ENCODE results near the gene TMEM267. TPM values are rescaled to one million over a fixed set of nuclear protein-coding genes. Genes with fewer than 3 reads are reported as not detected.

The TMEM267 gene
- total and polyA plus RNA-seq, 2 of the 8 experiments (the other 6 are each of a cell fraction or from before 2014, with no cell fraction given), result 4.8 to 6.2 TPM

GRCh38 chr5:43409809-43410271 lies 73.8 kb downstream of the TMEM267 start:
- Histone ChIP-seq H3K9ac (replicated peaks in 1 of 4; ENCODE audit: extremely low read depth in 1 of 4, low read depth in 3 of 4, low read length in 3 of 4) (no peak overlapping the region), H2BK15ac (ENCODE audit: low read length) (no peak overlapping the region), H4K8ac (ENCODE audit: extremely low read depth, insufficient read depth, low read length) (no peak overlapping the region), H3K79me2 (ENCODE audit: control insufficient read depth in 1 of 2, insufficient read depth in 2 of 2, low read length in 2 of 2) (no peaks in the 10 kb centered on the region), H3K4me1 (replicated peaks in 1 of 4; ENCODE audit: control insufficient read depth in 3 of 4, insufficient read depth in 4 of 4, low read length in 3 of 4) (no peaks in the 10 kb centered on the region), H3K79me1 (ENCODE audit: low read depth, low read length) (no peaks in the 10 kb centered on the region), H2AK5ac (ENCODE audit: low read depth, low read length) (no peak overlapping the region), H4K91ac (replicated peaks; ENCODE audit: insufficient read length, low read length) (no peak overlapping the region), H2BK20ac (ENCODE audit: low read length) (no peak overlapping the region), H3K27me3 (replicated peaks in 1 of 4; ENCODE audit: control insufficient read depth in 3 of 4, extremely low read depth in 1 of 4, insufficient read depth in 3 of 4, low read length in 3 of 4) (no peaks in the 10 kb centered on the region), H3K56ac (replicated peaks; ENCODE audit: insufficient read length, low read depth, low read length) (no peak overlapping the region), H3K23me2 (ENCODE audit: low read depth, low read length) (no peaks in the 10 kb centered on the region), H3K4me2 (ENCODE audit: insufficient read depth in 1 of 2, low read depth in 2 of 2, low read length in 2 of 2) (no peak overlapping the region), H3K36me3 (ENCODE audit: control insufficient read depth in 2 of 4, insufficient read depth in 4 of 4, low read length in 3 of 4) (no peaks in the 10 kb centered on the region), H2BK120ac (replicated peaks; ENCODE audit: low read depth, low read length) (no peak overlapping the region), H3K9me3 (ENCODE audit: insufficient read depth in 2 of 2, low read depth in 1 of 2, low read length in 1 of 2) (no peaks in the 10 kb centered on the region), H4K20me1 (replicated peaks in 1 of 2; ENCODE audit: control insufficient read depth in 1 of 2, insufficient read depth in 2 of 2, low read length in 2 of 2) (no peaks in the 10 kb centered on the region), H2BK5ac (ENCODE audit: low read depth, low read length) (no peak overlapping the region), H2BK12ac (ENCODE audit: low read depth, low read length) (no peak overlapping the region), H2AFZ (ENCODE audit: low read length) (no peak overlapping the region), H3K23ac (ENCODE audit: insufficient read length) (no peak overlapping the region), H3K4ac (replicated peaks; ENCODE audit: insufficient read length, low read depth, low read length) (no peak overlapping the region), H3K18ac (ENCODE audit: extremely low read depth, low read length) (no peak overlapping the region), H3K27ac (ENCODE audit: low read depth, low read length) (no peak overlapping the region), H4K5ac (ENCODE audit: insufficient read length, low read depth, low read length) (no peak overlapping the region), H3K14ac (ENCODE audit: insufficient read length) (no peak overlapping the region), H3K4me3 (ENCODE audit: extremely low read depth in 1 of 4, insufficient read depth in 2 of 4, low read depth in 3 of 4, low read length in 4 of 4) (no peak overlapping the region)
- FAIRE-seq (no peak), DNase-seq (ENCODE audit: low read depth in 1 of 2, low spot score in 2 of 2) (no peak)
- POLR2A ChIA-PET (ENCODE audit: partially characterized antibody), result no interaction called here
- WGBS, 2 experiments (ENCODE audit: extremely low coverage in 1 of 2, insufficient coverage in 1 of 2, insufficient read length in 1 of 2, insufficient replicate concordance in 2 of 2, low coverage in 1 of 2, low lambda C conversion rate in 2 of 2, missing lambda C conversion rate in 1 of 2), result 96% methylated on average over 2 of the region's 2 CpGs; no CpG with 5 or more reads in 1 of the 2 experiments
- TF ChIP-seq E2F6 (IDR thresholded peaks at IDR 0.05) (no peak), USF2 (IDR thresholded peaks at IDR 0.05; ENCODE audit: low read length) (no peak), CEBPB (IDR thresholded peaks at IDR 0.05; ENCODE audit: low read depth, low read length) (no peak), RBBP5 (IDR thresholded peaks at IDR 0.05; ENCODE audit: borderline replicate concordance, low read depth, low read length) (no peak), KDM4A (IDR thresholded peaks at IDR 0.05; ENCODE audit: low read depth, low read length, severe bottlenecking) (no peak), PHF8 (conservative IDR thresholded peaks at IDR 0.05; ENCODE audit: low read depth, low read length) (no peak)
- CTCF ChIA-PET (ENCODE audit: partially characterized antibody), result interaction anchor here (1.2 to 2.7 kb wide), 2 partner anchors 19 to 184 kb away, joined by 3 to 13 read pairs; no protein-coding TSS in a partner anchor

Measured in H1 (cell line).